Measurements from ENCODE around the gene GLS2.

GLS2 gene

GRCh38 chr12:56437430-56438176 is 50.4 kb downstream of the GLS2 start:
- DNase-seq, result no peak

GRCh38 chr12:56434828-56435227 is 53.1 kb downstream of the GLS2 start:
- DNase-seq, result no peak

GRCh38 chr12:56431850-56432249 is 56.1 kb downstream of the GLS2 start:
- no peak for DNase-seq

- no peak for DNase-seq
Measured at GRCh38 chr12:56431288-56431687, 56.7 kb downstream of the GLS2 start.

GRCh38 chr12:56425940-56426438 is 62.0 kb downstream of the GLS2 start:
- no peak for DNase-seq

- DNase-seq, result no peak
Measured at GRCh38 chr12:56425193-56425592, 62.8 kb downstream of the GLS2 start.

Data from SHP77 treated with DMSO at 0.1 percent for 48 hours (cell line).